ENCODE results near the gene GGA2.

DNA sequence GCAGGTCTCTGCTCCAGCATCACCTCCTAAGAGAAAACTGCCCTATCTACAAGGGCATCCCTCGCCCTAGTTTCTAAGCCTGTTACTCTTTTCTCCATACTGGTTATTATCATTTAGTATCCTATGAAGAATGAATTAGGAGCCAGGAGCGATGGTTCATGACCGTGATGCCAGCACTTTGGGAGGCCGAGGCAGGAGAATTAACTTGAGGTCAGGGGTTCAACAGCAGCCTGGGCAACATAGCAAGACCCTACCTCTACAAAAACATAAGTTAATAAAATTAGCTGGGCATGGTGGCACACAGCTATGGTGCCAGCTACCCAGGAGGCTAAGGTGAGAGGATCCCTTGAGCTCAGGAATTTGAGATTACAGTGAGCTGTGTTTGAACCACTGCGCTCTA lies 39.6 kb upstream of the GGA2 start:
- TF ChIP-seq POLR2AphosphoS5 (IDR thresholded peaks at IDR 0.05; ENCODE audit: low read depth, low read length) (no peak), POLR2A (IDR thresholded peaks at IDR 0.05; ENCODE audit: low read depth, low read length) (no peak)
